ENCODE data around the gene LRFN2. TPM values are rescaled to one million over a fixed set of nuclear protein-coding genes. Genes with fewer than 3 reads are reported as not detected.

LRFN2 gene
- total and polyA plus RNA-seq, 5 donors: not detected

GRCh38 chr6:40414617-40415016 is 172.5 kb downstream of the LRFN2 start:
- ATAC-seq (no peak), DNase-seq (no peak)
- H3K9me3 ChIP-seq (ENCODE audit: control insufficient read depth, low read length): no peaks in the 10 kb centered on the region
- no peak overlapping the region for H3K4me3 ChIP-seq (ENCODE audit: low read length)
- H3K4me1 ChIP-seq (ENCODE audit: control insufficient read depth, insufficient read depth, low read length): no peaks in the 10 kb centered on the region
- intact Hi-C loops (cut with DNase I): loop anchor here in 1 of 4 donors (5.0 kb wide), 1 partner anchor 87 kb away; no protein-coding TSS in a partner anchor
- 80% methylated on average over 6 of the region's 6 CpGs for WGBS
- H3K27ac ChIP-seq (ENCODE audit: low read length): no peak overlapping the region
- H3K27me3 ChIP-seq (ENCODE audit: control insufficient read depth, insufficient read depth): no peaks in the 10 kb centered on the region

DNA sequence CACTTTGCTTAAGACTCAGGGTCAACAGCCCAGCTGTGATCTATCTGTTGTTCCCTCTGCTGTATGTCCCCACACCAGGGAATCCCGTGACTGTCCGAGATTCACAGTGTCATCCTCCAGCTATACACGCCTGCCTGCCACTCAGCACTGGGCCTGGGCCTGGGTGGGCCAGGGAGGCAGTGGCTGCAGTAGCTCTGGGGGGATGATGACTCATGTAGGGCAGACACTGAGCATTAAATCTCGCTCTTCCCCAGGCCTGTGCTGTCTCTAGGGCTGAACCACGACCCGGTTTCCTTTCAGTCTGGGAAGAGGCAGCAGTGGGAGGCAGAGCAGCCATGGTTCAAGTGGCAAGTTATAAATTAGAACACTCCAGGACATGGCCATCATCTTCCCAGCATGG is 173.9 kb downstream of the LRFN2 start:
- DNase-seq (no peak), ATAC-seq (peak; percentile 36 to 41)
- intact Hi-C loops (cut with DNase I): no loop called here
- 45% methylated on average over 6 of the region's 6 CpGs for WGBS
- H3K4me3 ChIP-seq (ENCODE audit: low read length): no peak overlapping the region
- H3K9me3 ChIP-seq (ENCODE audit: control insufficient read depth, low read length): no peaks in the 10 kb centered on the region
- H3K4me1 ChIP-seq (ENCODE audit: control insufficient read depth, insufficient read depth, low read length): no peaks in the 10 kb centered on the region
- H3K27ac ChIP-seq (ENCODE audit: low read length): no peak overlapping the region
- no peaks in the 10 kb centered on the region for H3K27me3 ChIP-seq (ENCODE audit: control insufficient read depth, insufficient read depth)

GRCh38 chr6:40411881-40412280 is 175.3 kb downstream of the LRFN2 start:
- no peaks in the 10 kb centered on the region for H3K9me3 ChIP-seq (ENCODE audit: control insufficient read depth, low read length)
- H3K27ac ChIP-seq (ENCODE audit: low read length): no peak overlapping the region
- DNase-seq (no peak), ATAC-seq (no peak)
- no peak overlapping the region for H3K4me3 ChIP-seq (ENCODE audit: low read length)
- H3K27me3 ChIP-seq (ENCODE audit: control insufficient read depth, insufficient read depth): no peaks in the 10 kb centered on the region
- intact Hi-C loops (cut with DNase I): no loop called here
- H3K4me1 ChIP-seq (ENCODE audit: control insufficient read depth, insufficient read depth, low read length): no peaks in the 10 kb centered on the region
- WGBS: 56% methylated on average over 6 of the region's 6 CpGs

GRCh38 chr6:40410821-40411220 is 176.3 kb downstream of the LRFN2 start:
- no peaks in the 10 kb centered on the region for H3K27me3 ChIP-seq (ENCODE audit: control insufficient read depth, insufficient read depth)
- 23% methylated on average over 1 of the region's 1 CpG for WGBS

DNA sequence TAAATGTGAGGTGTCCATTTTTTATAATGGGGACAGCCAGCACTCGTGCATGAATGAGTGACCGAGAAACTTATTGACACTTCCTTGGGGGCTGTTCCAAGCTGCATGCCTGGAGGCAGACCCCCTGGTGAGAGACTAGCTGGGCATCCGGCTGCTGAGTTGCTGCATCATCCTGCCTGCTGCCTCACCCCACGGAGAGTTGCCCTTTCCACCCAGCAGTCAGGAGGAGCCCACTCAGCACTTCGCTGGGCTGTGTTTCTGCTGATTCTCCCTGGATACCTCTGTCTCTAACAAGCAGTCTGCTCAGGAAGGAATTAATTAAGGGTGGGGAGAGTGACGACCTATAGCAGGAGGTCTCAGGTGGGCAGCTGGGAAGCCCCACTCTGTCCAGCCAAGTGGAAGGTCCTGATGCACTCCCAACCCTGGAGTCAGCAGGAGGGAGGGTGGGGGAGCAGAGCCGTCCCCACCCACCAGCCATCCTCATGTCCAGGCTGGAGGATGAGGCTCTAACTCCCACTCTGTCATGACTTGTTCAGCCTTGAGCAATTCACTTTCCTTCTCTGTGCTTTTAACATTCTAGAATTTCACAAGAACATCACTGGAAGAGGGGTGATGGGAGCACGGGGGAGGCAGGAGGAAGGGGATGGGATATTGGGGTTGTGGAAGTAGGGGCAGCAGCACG is 177.3 kb downstream of the LRFN2 start:
- intact Hi-C loops (cut with DNase I): no loop called here
- H3K9me3 ChIP-seq (ENCODE audit: control insufficient read depth, low read length): no peaks in the 10 kb centered on the region
- no peak overlapping the region for H3K27ac ChIP-seq (ENCODE audit: low read length)
- DNase-seq (no peak), ATAC-seq (no peak)
- 46% methylated on average over 9 of the region's 9 CpGs for WGBS
- H3K27me3 ChIP-seq (ENCODE audit: control insufficient read depth, insufficient read depth): no peaks in the 10 kb centered on the region
- no peaks in the 10 kb centered on the region for H3K4me1 ChIP-seq (ENCODE audit: control insufficient read depth, insufficient read depth, low read length)
- H3K4me3 ChIP-seq (ENCODE audit: low read length): no peak overlapping the region

More at GRCh38 chr6:40410821-40411220, 176.3 kb downstream of the LRFN2 start:
- Histone ChIP-seq H3K9me3 (ENCODE audit: control insufficient read depth, low read length) (no peaks in the 10 kb centered on the region), H3K27ac (ENCODE audit: low read length) (no peak overlapping the region), H3K4me3 (ENCODE audit: low read length) (no peak overlapping the region), H3K4me1 (ENCODE audit: control insufficient read depth, insufficient read depth, low read length) (no peaks in the 10 kb centered on the region)
- no peak for ATAC-seq
- intact Hi-C loops (cut with DNase I): no loop called here
- DNase-seq: no peak

DNA sequence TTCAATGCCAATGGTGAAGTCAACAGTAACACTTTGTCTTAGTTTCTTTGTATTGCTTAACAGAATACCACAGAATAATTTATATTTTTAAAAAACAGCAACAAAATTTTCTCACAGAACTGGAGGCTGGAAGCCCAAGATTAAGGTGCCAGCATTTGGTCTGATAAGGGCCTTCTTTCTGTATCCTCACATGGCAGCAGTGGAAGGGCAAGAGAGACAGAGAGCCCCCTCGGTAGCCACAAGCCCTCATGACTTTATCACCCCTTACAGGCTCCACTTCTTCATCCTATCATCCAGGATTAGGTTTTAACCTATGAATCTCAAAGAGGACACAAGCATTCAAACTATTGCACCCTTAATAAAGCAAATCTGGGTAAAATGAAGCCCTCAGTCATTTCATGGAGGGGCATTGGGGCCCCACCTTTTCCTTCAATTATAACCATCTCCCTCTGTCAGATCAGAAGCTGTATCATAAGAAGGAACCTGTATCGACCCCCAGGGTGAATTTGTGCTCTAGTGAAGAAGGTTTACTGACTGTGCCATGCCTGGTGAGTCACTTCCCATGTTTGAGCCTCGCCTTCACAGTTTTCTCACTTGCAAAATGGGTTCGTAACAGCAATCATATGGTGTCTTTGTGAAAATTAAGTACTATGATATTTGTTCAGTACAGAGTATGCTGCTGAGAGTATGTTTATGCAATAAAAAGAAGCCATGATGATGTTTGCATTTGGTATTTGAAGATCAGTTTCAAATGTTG is 178.2 kb downstream of the LRFN2 start:
- Histone ChIP-seq H3K4me1 (ENCODE audit: control insufficient read depth, insufficient read depth, low read length) (no peaks in the 10 kb centered on the region), H3K27me3 (ENCODE audit: control insufficient read depth, insufficient read depth) (no peaks in the 10 kb centered on the region), H3K4me3 (ENCODE audit: low read length) (no peak overlapping the region), H3K27ac (ENCODE audit: low read length) (no peak overlapping the region), H3K9me3 (ENCODE audit: control insufficient read depth, low read length) (no peaks in the 10 kb centered on the region)
- ATAC-seq (no peak), DNase-seq (no peak)
- intact Hi-C loops (cut with DNase I): no loop called here
- 71% methylated on average over 4 of the region's 4 CpGs for WGBS

- Histone ChIP-seq H3K4me1 (ENCODE audit: control insufficient read depth, insufficient read depth, low read length) (no peaks in the 10 kb centered on the region), H3K4me3 (ENCODE audit: low read length) (no peak overlapping the region), H3K27me3 (ENCODE audit: control insufficient read depth, insufficient read depth) (no peaks in the 10 kb centered on the region), H3K27ac (ENCODE audit: low read length) (no peak overlapping the region), H3K9me3 (ENCODE audit: control insufficient read depth, low read length) (no peaks in the 10 kb centered on the region)
- DNase-seq: no peak
- no peak for ATAC-seq
- 54% methylated on average over 2 of the region's 2 CpGs for WGBS
- intact Hi-C loops (cut with DNase I): no loop called here
Observed at GRCh38 chr6:40407239-40407638, 179.9 kb downstream of the LRFN2 start.

- Histone ChIP-seq H3K4me3 (ENCODE audit: low read length) (no peak overlapping the region), H3K27me3 (ENCODE audit: control insufficient read depth, insufficient read depth) (no peaks in the 10 kb centered on the region), H3K4me1 (ENCODE audit: control insufficient read depth, insufficient read depth, low read length) (no peaks in the 10 kb centered on the region), H3K9me3 (ENCODE audit: control insufficient read depth, low read length) (no peaks in the 10 kb centered on the region), H3K27ac (ENCODE audit: low read length) (no peak overlapping the region)
- WGBS: 95% methylated on average over 7 of the region's 7 CpGs
- intact Hi-C loops (cut with DNase I): no loop called here
- no peak for DNase-seq
- no peak for ATAC-seq
Observed at GRCh38 chr6:40406175-40406574, 181.0 kb downstream of the LRFN2 start.

- ATAC-seq (no peak), DNase-seq (no peak)
- Histone ChIP-seq H3K4me1 (ENCODE audit: control insufficient read depth, insufficient read depth, low read length) (no peaks in the 10 kb centered on the region), H3K27me3 (ENCODE audit: control insufficient read depth, insufficient read depth) (no peaks in the 10 kb centered on the region), H3K4me3 (ENCODE audit: low read length) (no peak overlapping the region), H3K9me3 (ENCODE audit: control insufficient read depth, low read length) (no peaks in the 10 kb centered on the region), H3K27ac (ENCODE audit: low read length) (no peak overlapping the region)
- intact Hi-C loops (cut with DNase I): no loop called here
Observed at GRCh38 chr6:40400738-40401137, 186.4 kb downstream of the LRFN2 start.

DNA sequence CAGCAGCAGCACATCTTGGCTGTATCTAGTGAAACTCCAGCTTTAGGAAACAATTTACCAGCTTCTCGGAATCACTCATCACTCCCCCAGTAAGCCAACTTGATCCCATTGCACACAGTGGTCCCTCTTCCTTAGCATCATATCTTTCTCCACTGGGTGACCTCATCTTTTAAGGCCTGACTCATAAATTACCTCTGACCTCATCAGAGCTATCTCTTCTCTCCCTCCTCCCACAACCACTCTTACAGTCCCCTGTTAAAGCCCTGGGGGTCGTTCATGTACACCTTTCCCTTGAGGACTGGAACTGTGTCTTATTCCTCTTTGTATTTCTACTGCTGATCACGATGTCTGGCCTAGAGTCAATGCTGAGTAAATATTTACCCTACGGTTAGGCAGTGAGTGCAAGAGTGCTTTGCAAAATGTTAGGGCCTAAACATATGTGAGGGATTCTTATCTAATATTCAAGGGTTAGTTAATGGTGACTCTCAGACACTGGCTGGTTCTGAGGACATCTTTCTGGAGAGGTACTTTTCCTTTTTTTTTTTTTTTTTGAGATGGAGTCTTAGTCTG is 187.2 kb downstream of the LRFN2 start:
- no peak for DNase-seq
- no peak for ATAC-seq
- Histone ChIP-seq H3K27me3 (ENCODE audit: control insufficient read depth, insufficient read depth) (no peaks in the 10 kb centered on the region), H3K4me3 (ENCODE audit: low read length) (no peak overlapping the region), H3K27ac (ENCODE audit: low read length) (no peak overlapping the region), H3K9me3 (ENCODE audit: control insufficient read depth, low read length) (no peaks in the 10 kb centered on the region), H3K4me1 (ENCODE audit: control insufficient read depth, insufficient read depth, low read length) (no peaks in the 10 kb centered on the region)
- intact Hi-C loops (cut with DNase I): no loop called here
- WGBS: 59% methylated on average over 4 of the region's 4 CpGs

- DNase-seq (no peak), ATAC-seq (no peak)
- Histone ChIP-seq H3K4me3 (ENCODE audit: low read length) (no peak overlapping the region), H3K4me1 (ENCODE audit: control insufficient read depth, insufficient read depth, low read length) (no peaks in the 10 kb centered on the region), H3K9me3 (ENCODE audit: control insufficient read depth, low read length) (no peaks in the 10 kb centered on the region), H3K27ac (ENCODE audit: low read length) (no peak overlapping the region), H3K27me3 (ENCODE audit: control insufficient read depth, insufficient read depth) (no peaks in the 10 kb centered on the region)
- intact Hi-C loops (cut with DNase I): no loop called here
- 66% methylated on average over 6 of the region's 6 CpGs for WGBS
Observed at GRCh38 chr6:40398810-40399477, 188.2 kb downstream of the LRFN2 start.
